ENCODE measurements around the gene GFPT2. TPM values are rescaled to one million over a fixed set of nuclear protein-coding genes. Genes with fewer than 3 reads are reported as not detected.

The GFPT2 gene
- total RNA-seq, 2 donors from 2014 or later = 0.36 to 0.45 TPM

GRCh38 chr5:180364306-180364856, 11.2 kb upstream of the GFPT2 start:
- ATAC-seq (no peak), DNase-seq (ENCODE audit: low spot score in 2 of 2) (no peak)
- Mint-ChIP-seq H3K27ac (no peak overlapping the region), H3K9me3 (no peaks in the 10 kb centered on the region), H3K36me3 (no peaks in the 10 kb centered on the region)

- Mint-ChIP-seq H3K36me3 (no peaks in the 10 kb centered on the region), H3K9me3 (no peaks in the 10 kb centered on the region), H3K27ac (no peak overlapping the region)
- no peak for DNase-seq (ENCODE audit: low spot score in 2 of 2)
- ATAC-seq = no peak
These were observed 7.2 kb upstream of the GFPT2 start for GRCh38 chr5:180360078-180360957.

GRCh38 chr5:180358694-180359093, 5.6 kb upstream of the GFPT2 start:
- no peaks in the 10 kb centered on the region for H3K36me3 Mint-ChIP-seq
- ATAC-seq = no peak
- no peak for DNase-seq (ENCODE audit: low spot score in 2 of 2)
- H3K9me3 Mint-ChIP-seq = no peaks in the 10 kb centered on the region
- H3K27ac Mint-ChIP-seq = no peak overlapping the region

GRCh38 chr5:180358179-180358578, 5.0 kb upstream of the GFPT2 start:
- DNase-seq (ENCODE audit: low spot score in 2 of 2) (no peak), ATAC-seq (no peak)
- no peaks in the 10 kb centered on the region for H3K36me3 Mint-ChIP-seq
- H3K27ac Mint-ChIP-seq = peak overlapping the region in 1 of 2 donors; percentile 36
- no peaks in the 10 kb centered on the region for H3K9me3 Mint-ChIP-seq

- no peaks in the 10 kb centered on the region for H3K9me3 Mint-ChIP-seq
- DNase-seq (ENCODE audit: low spot score in 2 of 2) (no peak), ATAC-seq (no peak)
- H3K27ac Mint-ChIP-seq = no peak overlapping the region
- H3K36me3 Mint-ChIP-seq = no peaks in the 10 kb centered on the region
These were observed 1.8 kb upstream of the GFPT2 start for GRCh38 chr5:180354966-180355365.

GRCh38 chr5:180353980-180354452, 880 bp upstream of the GFPT2 start:
- DNase-seq (ENCODE audit: low spot score in 2 of 2) = no peak
- Mint-ChIP-seq H3K36me3 (no peaks in the 10 kb centered on the region), H3K27ac (no peak overlapping the region), H3K9me3 (no peaks in the 10 kb centered on the region)
- no peak for ATAC-seq

- no peaks in the 10 kb centered on the region for H3K36me3 Mint-ChIP-seq
- H3K9me3 Mint-ChIP-seq = no peaks in the 10 kb centered on the region
- H3K27ac Mint-ChIP-seq = no peak overlapping the region
- ATAC-seq (no peak), DNase-seq (ENCODE audit: low spot score in 2 of 2) (no peak)
These were observed 754 bp downstream of the GFPT2 start for GRCh38 chr5:180352116-180353047.

- H3K9me3 Mint-ChIP-seq = no peaks in the 10 kb centered on the region
- no peak overlapping the region for H3K27ac Mint-ChIP-seq
- ATAC-seq (no peak), DNase-seq (ENCODE audit: low spot score in 2 of 2) (no peak)
- H3K36me3 Mint-ChIP-seq = no peaks in the 10 kb centered on the region
These were observed 2.2 kb downstream of the GFPT2 start for GRCh38 chr5:180350711-180351465.

GRCh38 chr5:180350296-180350695, 2.8 kb downstream of the GFPT2 start:
- Mint-ChIP-seq H3K9me3 (no peaks in the 10 kb centered on the region), H3K27ac (no peak overlapping the region), H3K36me3 (no peaks in the 10 kb centered on the region)
- no peak for ATAC-seq
- DNase-seq (ENCODE audit: low spot score in 2 of 2) = no peak

- Mint-ChIP-seq H3K27ac (no peak overlapping the region), H3K36me3 (no peaks in the 10 kb centered on the region), H3K9me3 (no peaks in the 10 kb centered on the region)
- DNase-seq (ENCODE audit: low spot score in 2 of 2) = no peak
- ATAC-seq = no peak
These were observed 3.7 kb downstream of the GFPT2 start for GRCh38 chr5:180349391-180349790.

GRCh38 chr5:180348336-180348735, 4.8 kb downstream of the GFPT2 start:
- DNase-seq (ENCODE audit: low spot score in 2 of 2) (no peak), ATAC-seq (no peak)
- Mint-ChIP-seq H3K36me3 (no peaks in the 10 kb centered on the region), H3K9me3 (no peaks in the 10 kb centered on the region), H3K27ac (no peak overlapping the region)

- Mint-ChIP-seq H3K27ac (no peak overlapping the region), H3K9me3 (no peaks in the 10 kb centered on the region), H3K36me3 (no peaks in the 10 kb centered on the region)
- no peak for ATAC-seq
- no peak for DNase-seq (ENCODE audit: low spot score in 2 of 2)
These were observed 5.4 kb downstream of the GFPT2 start for GRCh38 chr5:180347702-180348101.

- Mint-ChIP-seq H3K9me3 (no peaks in the 10 kb centered on the region), H3K27ac (no peak overlapping the region), H3K36me3 (no peaks in the 10 kb centered on the region)
- DNase-seq (ENCODE audit: low spot score in 2 of 2) (no peak), ATAC-seq (no peak)
These were observed 6.8 kb downstream of the GFPT2 start for GRCh38 chr5:180346358-180346757.

- no peak overlapping the region for H3K27ac Mint-ChIP-seq
- no peaks in the 10 kb centered on the region for H3K36me3 Mint-ChIP-seq
- DNase-seq (ENCODE audit: low spot score in 2 of 2) = no peak
These were observed 7.4 kb downstream of the GFPT2 start for GRCh38 chr5:180345781-180346180.

GRCh38 chr5:180345186-180345585, 8.0 kb downstream of the GFPT2 start:
- ATAC-seq (no peak), DNase-seq (ENCODE audit: low spot score in 2 of 2) (no peak)
- H3K36me3 Mint-ChIP-seq = no peaks in the 10 kb centered on the region
- no peaks in the 10 kb centered on the region for H3K9me3 Mint-ChIP-seq
- H3K27ac Mint-ChIP-seq = no peak overlapping the region

More at GRCh38 chr5:180345781-180346180, 7.4 kb downstream of the GFPT2 start:
- no peaks in the 10 kb centered on the region for H3K9me3 Mint-ChIP-seq
- ATAC-seq = no peak

GRCh38 chr5:180344696-180344999, 8.5 kb downstream of the GFPT2 start:
- no peaks in the 10 kb centered on the region for H3K9me3 Mint-ChIP-seq
- DNase-seq (ENCODE audit: low spot score in 2 of 2) (no peak), ATAC-seq (no peak)
- H3K27ac Mint-ChIP-seq = no peak overlapping the region
- H3K36me3 Mint-ChIP-seq = no peaks in the 10 kb centered on the region

All from activated naive CD4-positive, alpha-beta T cell treated with anti-CD3 and anti-CD28 coated beads, Interleukin-2, amount 50 U/mL, for 72 hours (primary cell).